ENCODE measurements around the gene OR2K2.
"Not testable (repeated sequence)": the region's sequence is repeated elsewhere in the genome, so short reads cannot be mapped to it uniquely, and the experiment has no call there.

The OR2K2 gene

GRCh38 chr9:111297066-111297824, 32.8 kb downstream of the OR2K2 start:
- no peak for DNase-seq

GRCh38 chr9:111294691-111295451, 35.2 kb downstream of the OR2K2 start:
- DNase-seq = no peak

- DNase-seq = no peak
These were observed 42.9 kb downstream of the OR2K2 start for GRCh38 chr9:111287127-111287526.

GRCh38 chr9:111284703-111285102, 45.3 kb downstream of the OR2K2 start:
- no peak for DNase-seq

- no peak for DNase-seq
These were observed 47.2 kb downstream of the OR2K2 start for GRCh38 chr9:111282845-111283244.

- not testable (repeated sequence) for DNase-seq
These were observed 49.2 kb downstream of the OR2K2 start for GRCh38 chr9:111280795-111281194.

Data from stimulated activated naive CD4-positive, alpha-beta T cell treated with Interleukin-2 at 50 U/mL for 16 hours (primary cell).